ENCODE results near the gene CACNA2D3. TPM values are rescaled to one million over a fixed set of nuclear protein-coding genes. Genes with fewer than 3 reads are reported as not detected.

CACNA2D3 gene
- total RNA-seq, 2 donors from 2014 or later, result 0.42 to 0.98 TPM

DNA sequence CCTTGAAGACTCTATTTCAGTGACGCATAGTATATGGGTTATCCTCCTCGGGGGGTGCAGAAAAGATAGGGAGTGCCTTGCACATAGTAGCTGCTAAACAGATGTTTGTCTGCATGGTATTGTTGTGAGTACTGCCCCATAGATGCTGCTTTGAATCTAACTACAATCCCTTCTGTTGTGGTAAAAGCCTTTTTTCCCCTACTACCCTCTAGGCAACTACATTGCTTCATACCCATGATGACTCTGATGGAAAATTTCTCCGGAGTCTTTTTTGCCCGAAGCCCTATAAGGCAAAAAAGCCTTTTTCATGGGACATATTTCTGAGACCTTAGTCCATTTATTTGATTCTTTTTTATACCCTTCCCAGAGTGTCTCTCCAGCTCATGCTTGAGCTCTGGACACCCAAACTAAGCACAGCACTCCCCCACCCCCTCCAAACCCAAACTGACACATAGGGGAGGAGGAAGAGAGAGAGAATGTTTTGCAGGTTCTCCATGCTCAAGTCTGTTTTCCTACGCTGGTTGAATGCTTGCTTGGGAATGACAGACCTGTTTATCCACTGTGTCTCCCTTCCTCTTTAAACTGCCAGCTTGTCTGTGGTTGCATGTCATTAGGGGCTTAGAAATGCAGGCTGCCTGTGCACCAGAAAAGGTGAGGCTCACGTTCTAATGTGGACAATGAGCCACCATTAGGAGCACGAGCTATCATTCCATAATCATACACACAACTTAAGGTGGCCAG lies 752.6 kb downstream of the CACNA2D3 start:
- intact Hi-C loops (cut with DNase I), result no loop called here
- Histone ChIP-seq H3K4me1 (no peaks in the 10 kb centered on the region), H3K9ac (ENCODE audit: low read depth in 2 of 2, low read length in 2 of 2) (no peak overlapping the region), H3K9me3 (no peaks in the 10 kb centered on the region), H3K4me3 (no peak overlapping the region), H3K27me3 (no peaks in the 10 kb centered on the region), H3K27ac (no peak overlapping the region), H3K36me3 (no peaks in the 10 kb centered on the region)
- no peak for DNase-seq
- TF ChIP-seq, protein P1, sequence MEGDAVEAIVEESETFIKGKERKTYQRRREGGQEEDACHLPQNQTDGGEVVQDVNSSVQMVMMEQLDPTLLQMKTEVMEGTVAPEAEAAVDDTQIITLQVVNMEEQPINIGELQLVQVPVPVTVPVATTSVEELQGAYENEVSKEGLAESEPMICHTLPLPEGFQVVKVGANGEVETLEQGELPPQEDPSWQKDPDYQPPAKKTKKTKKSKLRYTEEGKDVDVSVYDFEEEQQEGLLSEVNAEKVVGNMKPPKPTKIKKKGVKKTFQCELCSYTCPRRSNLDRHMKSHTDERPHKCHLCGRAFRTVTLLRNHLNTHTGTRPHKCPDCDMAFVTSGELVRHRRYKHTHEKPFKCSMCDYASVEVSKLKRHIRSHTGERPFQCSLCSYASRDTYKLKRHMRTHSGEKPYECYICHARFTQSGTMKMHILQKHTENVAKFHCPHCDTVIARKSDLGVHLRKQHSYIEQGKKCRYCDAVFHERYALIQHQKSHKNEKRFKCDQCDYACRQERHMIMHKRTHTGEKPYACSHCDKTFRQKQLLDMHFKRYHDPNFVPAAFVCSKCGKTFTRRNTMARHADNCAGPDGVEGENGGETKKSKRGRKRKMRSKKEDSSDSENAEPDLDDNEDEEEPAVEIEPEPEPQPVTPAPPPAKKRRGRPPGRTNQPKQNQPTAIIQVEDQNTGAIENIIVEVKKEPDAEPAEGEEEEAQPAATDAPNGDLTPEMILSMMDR (IDR thresholded peaks at IDR 0.05), result no peak

DNA sequence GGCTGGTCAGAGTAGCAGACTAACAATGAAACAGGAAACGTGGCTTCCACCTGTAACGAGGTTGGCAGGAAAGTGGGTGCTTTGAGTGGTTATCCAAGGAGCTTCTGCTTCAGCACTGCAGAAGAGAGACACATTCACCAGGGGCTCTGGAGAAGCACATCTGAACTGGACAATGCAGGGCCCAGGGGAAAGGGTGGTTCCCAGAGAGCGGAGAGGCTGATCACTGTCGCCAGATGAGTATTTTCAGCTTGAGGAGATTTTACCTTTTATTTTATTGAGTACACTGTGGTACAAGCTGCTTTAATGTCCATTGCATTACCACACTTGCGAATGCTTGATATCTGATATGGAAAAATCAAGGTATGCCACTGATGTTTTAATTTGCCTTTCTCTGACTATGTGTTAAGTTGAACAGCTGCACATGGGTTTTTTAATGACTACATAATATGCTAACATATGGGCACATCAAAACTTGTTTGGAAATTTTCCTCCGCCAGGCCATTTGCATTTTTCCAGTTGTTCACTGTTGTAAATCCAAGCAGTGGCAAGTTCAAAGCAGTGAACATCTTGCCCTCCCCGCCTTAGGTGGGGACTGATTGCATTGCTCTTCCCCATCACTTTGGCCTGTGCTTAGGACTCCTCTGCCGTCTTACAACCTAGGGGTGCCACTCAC lies 753.4 kb downstream of the CACNA2D3 start:
- Histone ChIP-seq H3K27me3 (no peaks in the 10 kb centered on the region), H3K4me3 (no peak overlapping the region), H3K4me1 (no peaks in the 10 kb centered on the region), H3K9ac (ENCODE audit: low read depth in 2 of 2, low read length in 2 of 2) (no peak overlapping the region), H3K36me3 (no peaks in the 10 kb centered on the region), H3K27ac (no peak overlapping the region), H3K9me3 (no peaks in the 10 kb centered on the region)
- TF ChIP-seq, protein P1 (IDR thresholded peaks at IDR 0.05), result no peak
- DNase-seq, result no peak
- intact Hi-C loops (cut with DNase I), result no loop called here

DNA sequence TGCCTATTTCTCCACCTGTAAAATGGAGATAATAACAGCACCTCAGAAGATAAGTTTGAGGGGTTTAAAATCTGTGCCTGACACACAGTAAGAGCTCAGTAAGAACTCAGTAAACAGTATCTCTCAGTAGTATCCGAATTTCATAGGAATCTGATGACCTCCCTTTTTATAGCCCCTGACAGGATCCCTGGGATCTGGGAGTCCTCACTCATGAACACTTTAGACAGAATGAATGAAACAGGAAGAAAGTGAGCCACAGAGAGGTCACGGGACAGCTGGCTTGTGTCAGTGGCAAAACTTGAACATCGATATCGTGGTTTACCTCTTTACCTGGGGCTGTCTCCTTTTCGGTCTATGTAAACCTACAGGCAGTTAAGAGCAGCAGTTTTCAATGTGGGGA lies 754.3 kb downstream of the CACNA2D3 start:
- no peaks in the 10 kb centered on the region for H3K36me3 ChIP-seq
- H3K4me1 ChIP-seq, result no peaks in the 10 kb centered on the region
- no peaks in the 10 kb centered on the region for H3K9me3 ChIP-seq
- H3K27me3 ChIP-seq, result no peaks in the 10 kb centered on the region
- no peak overlapping the region for H3K4me3 ChIP-seq
- TF ChIP-seq, protein P1 (IDR thresholded peaks at IDR 0.05), result no peak
- H3K27ac ChIP-seq, result no peak overlapping the region
- intact Hi-C loops (cut with DNase I), result no loop called here
- no peak for DNase-seq
- no peak overlapping the region for H3K9ac ChIP-seq (ENCODE audit: low read depth in 2 of 2, low read length in 2 of 2)

DNA sequence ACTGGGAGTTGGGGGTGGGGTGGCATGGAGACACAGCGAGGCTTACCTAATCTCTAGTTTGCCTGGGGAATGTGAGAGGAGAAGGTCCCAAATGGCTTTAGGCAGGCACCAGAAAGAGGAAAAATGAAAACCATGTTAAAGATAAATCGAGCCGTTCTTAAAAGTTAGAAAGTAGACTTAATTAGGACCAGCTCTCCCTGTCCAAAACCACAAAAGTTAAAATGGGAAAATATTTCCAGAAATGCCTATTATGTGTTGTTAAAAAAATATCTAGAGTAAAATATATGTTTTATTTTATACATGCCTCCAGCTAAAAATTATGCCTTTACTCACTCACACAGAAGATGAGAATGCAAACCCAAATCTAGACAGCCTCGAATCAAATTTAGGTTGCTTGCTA lies 755.4 kb downstream of the CACNA2D3 start:
- H3K36me3 ChIP-seq, result no peaks in the 10 kb centered on the region
- H3K9me3 ChIP-seq, result no peaks in the 10 kb centered on the region
- intact Hi-C loops (cut with DNase I), result no loop called here
- no peak overlapping the region for H3K9ac ChIP-seq (ENCODE audit: low read depth in 2 of 2, low read length in 2 of 2)
- no peaks in the 10 kb centered on the region for H3K4me1 ChIP-seq
- TF ChIP-seq, protein P1 (IDR thresholded peaks at IDR 0.05), result no peak
- H3K27ac ChIP-seq, result no peak overlapping the region
- no peak overlapping the region for H3K4me3 ChIP-seq
- no peaks in the 10 kb centered on the region for H3K27me3 ChIP-seq
- no peak for DNase-seq

DNA sequence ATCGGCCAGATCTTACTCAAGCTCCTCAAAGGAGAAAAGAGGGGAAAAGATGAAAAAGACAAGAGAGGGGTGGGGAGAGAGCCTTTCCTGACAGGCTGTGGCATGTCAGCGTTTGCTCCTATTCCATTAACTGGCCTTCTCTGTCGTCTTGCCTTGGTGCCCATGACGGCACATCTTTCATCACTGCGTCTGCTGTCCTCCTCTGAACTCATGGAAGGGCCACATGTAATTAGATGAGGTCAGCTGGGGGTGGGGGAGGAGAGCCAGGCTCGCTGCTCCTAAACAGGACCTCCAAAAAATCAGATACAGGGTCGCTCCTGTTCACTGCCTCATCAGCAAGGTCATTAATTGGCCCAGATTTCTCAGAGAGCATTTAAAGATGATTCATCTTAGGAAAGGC lies 755.8 kb downstream of the CACNA2D3 start:
- DNase-seq, result no peak
- intact Hi-C loops (cut with DNase I), result no loop called here
- TF ChIP-seq, protein P1 (IDR thresholded peaks at IDR 0.05), result no peak
- Histone ChIP-seq H3K27me3 (no peaks in the 10 kb centered on the region), H3K9ac (ENCODE audit: low read depth in 2 of 2, low read length in 2 of 2) (no peak overlapping the region), H3K4me3 (no peak overlapping the region), H3K36me3 (no peaks in the 10 kb centered on the region), H3K27ac (no peak overlapping the region), H3K4me1 (no peaks in the 10 kb centered on the region), H3K9me3 (no peaks in the 10 kb centered on the region)

Data from colonic mucosa (tissue), 4 donors.